WI38 (cell line): ENCODE measurements around the gene ZFYVE28.

Experiments used
- H3K4me3 ChIP-seq: 2 replicates; pipeline ENCODE4 v1.5.1; 2011; ENCODE audit warnings: low read depth, mild to moderate bottlenecking, control low read depth, low read length
- CTCF ChIP-seq: IDR thresholded peaks from 2 replicates; pipeline ENCODE4 v1.5.1; 2012; ENCODE audit warnings: low read depth, mild to moderate bottlenecking, control low read depth, low read length

ZFYVE28 gene

DNA sequence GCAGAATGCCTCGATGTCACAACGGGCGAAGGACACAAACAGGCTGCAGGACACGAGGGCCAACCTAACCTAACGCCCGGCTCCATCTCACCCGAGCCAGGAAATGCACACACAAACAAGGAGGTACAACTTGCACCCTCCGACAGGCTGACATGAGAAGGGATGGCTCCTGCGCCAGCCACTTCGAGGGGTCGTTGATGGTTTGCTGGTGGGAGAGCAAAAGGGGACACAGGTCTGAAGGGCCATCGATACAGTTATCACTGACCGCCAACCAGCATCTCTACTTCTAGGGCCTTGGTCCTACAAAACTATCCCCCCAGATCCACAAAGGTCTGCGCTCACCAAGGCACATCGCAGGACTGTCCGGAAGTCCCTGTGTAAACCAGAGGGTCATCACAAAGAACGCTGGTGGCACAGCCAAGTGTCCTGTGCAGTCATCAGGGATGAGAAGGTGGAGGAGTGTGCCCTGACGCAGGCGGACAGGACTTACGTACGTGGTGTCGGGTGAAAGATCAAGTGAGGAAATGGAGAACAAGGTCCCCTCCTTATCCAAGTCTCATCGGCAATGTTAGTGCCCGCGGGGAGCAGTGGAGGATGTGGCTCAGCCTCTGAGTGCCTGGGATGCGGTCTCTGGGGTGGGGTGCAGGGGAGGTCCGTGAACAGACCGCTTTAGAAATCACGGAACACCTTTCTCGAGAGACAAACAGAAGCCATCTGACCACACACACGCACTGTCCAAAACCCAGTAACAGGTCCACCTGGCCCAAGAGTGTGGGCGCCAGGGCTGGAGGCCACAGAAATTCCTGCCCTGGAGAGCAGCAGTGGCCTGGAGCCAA lies 163.6 kb downstream of the ZFYVE28 start:
- no peak for TF ChIP-seq CTCF

DNA sequence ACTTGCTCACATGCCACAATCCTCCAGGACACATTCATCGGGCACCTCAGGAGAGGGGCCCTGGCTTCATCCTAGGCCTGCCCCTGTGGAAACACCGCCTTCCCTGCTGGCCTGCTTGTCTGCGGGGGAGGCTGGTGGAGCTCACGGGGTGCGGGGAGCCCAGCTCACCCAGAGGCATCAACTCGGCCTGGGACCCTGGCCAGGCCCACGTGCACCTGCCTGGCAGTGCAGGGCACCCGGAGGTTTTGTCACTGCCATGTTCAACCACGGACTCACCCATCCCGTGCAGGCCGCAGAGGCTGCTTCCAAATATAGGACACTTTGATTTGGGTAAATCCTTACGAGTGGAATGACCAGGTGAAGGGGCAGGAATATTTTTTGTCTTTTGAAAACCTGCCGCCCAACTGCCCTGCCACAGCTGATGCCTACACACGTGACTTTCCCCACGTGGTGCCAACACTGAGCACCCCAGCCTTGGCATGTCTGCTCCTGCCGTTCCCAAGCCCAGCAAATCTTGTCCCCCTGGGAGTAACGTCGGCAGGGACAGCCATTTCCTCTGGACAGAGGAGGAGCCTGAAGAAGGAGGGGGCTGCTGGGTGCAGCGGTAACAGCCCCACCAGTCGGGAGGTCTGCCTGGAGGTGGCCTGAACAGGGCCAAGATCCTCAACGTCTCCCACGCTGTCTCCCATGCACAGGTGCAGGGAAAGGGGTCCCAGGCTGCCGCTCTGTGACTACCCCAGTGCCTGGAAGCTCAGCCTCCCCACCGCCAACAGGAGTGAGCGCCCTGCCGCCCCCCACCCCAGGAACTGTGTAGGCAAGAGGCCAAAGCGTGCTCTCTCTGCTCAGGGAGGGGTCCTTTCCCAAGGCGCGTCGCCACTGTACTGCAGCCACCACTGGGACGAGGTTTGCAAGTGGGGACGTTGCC lies 165.0 kb downstream of the ZFYVE28 start:
- TF ChIP-seq CTCF = no peak
- no peak overlapping the region for H3K4me3 ChIP-seq

More for the DNA sequence above, 163.6 kb downstream of the ZFYVE28 start:
- no peak overlapping the region for H3K4me3 ChIP-seq

DNA sequence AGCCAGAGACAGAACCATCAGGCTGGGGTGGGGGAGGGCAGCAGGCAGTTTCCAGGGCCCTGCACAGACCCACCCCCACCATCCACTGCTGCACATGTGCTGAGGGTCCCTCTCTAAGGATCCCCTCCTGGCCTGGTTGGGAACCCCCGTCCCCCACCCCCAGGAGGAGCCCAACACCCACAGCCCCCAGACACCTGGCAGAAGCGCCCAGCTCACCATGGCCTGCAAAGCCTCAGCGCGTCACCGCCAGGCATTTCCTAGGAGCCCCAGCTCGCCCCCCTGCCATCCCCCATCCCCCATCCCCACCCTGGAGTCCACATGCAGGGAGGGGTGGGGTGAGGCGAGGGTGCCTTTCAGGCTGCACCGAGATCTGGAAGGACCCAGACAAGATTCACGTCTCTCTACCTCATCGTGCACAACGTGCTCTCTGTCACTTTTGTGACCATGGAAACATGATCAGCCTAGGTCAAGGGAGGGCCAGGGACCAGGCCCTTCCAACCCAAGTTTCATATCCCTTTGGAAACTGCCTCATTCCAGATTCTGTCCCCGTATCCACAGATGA lies 165.8 kb downstream of the ZFYVE28 start:
- no peak overlapping the region for H3K4me3 ChIP-seq
- TF ChIP-seq CTCF = no peak

- no peak overlapping the region for H3K4me3 ChIP-seq
- no peak for TF ChIP-seq CTCF
These were observed 166.5 kb downstream of the ZFYVE28 start for GRCh38 chr4:2251795-2252529.

DNA sequence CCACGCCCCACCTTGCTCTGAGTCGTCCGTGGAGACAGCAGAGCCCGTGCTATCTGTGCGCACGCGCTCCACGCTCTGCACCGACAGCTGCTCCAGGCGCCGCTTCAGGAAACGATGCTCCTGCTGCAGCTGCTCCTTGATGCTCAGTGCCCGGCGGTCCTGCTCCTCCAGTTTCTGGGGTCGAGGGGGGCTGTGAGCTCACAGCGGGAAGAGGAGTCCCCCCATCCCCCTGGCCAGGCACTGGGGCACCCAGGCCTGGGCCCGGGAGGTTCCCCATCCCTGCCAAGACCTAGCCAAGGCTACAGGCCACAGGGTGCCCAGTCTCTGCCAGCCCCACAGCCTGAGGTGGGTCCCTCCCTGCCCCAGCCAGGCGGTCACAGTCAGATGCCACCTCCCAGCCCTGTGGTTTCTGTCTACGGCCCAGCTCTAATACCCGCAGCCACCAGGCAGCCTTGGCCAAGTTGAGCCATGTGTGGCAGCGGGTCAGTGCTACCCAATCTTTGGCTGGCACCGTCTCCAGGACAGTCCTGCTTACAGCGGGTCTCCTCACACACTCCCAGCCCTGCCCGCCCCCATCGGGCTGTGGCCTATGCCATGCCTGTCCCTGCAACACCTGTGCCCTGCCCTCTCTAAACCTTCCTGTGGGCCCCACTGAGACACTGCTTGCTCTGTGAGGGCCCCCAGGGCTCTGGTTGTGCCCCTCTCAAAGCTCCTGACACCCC lies 167.2 kb downstream of the ZFYVE28 start:
- no peak for TF ChIP-seq CTCF
- no peak overlapping the region for H3K4me3 ChIP-seq

DNA sequence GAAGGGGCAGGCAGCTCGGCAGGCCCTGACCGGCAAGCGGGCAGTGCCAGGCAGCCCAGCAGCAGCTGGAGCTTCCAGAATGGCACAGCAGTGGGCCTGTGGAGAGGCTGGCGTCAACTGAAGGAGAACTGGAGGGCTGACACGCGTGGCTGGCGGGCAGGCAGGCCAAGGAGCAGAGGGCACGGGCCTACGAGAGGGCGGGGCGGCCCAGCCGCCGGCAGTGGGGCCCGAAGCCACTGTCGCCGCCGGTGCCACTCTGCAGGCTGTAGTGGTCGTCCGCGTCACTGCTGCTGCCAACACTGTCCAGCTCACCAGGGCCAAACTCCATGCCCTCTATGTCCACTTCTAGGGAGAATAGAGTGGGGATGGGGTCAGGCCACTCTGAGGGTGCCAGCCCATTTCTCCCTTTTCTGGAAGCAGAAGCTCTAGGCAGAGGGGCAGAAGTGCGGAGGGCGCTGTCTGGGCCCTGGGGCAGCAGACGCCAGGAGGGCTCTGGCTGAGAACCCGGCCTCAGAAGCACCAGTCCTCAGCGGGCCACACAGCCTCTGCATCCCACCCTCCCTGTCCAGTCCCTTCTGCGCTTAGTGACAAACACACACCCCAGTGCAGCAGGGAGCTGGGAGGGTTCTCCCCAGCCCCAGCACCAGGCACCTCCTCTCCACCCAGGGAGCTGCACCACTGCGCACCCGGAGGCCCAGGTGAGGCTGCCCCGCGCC lies 167.9 kb downstream of the ZFYVE28 start:
- no peak for TF ChIP-seq CTCF

More for the DNA sequence above, 167.9 kb downstream of the ZFYVE28 start:
- no peak overlapping the region for H3K4me3 ChIP-seq
